ENCODE results near the gene PRPSAP2. TPM values are rescaled to one million over a fixed set of nuclear protein-coding genes. Genes with fewer than 3 reads are reported as not detected.

PRPSAP2 gene
- total RNA-seq, 1 donor from 2014 or later = 145 TPM

GRCh38 chr17:18948476-18949006 is 90.6 kb downstream of the PRPSAP2 start:
- Mint-ChIP-seq H3K27me3 (ENCODE audit: insufficient read depth, low read depth) (peaks cover 8% of the 10 kb centered on the region), H3K36me3 (no peaks in the 10 kb centered on the region), H3K27ac (no peak overlapping the region), H3K9me3 (no peaks in the 10 kb centered on the region), H3K4me3 (no peak overlapping the region), H3K4me1 (peaks cover 3% of the 10 kb centered on the region)
- Histone ChIP-seq H3K4me3 (no peak overlapping the region), H3F3A (ENCODE audit: low read depth) (no peaks in the 10 kb centered on the region), H3K27me3 (no peaks in the 10 kb centered on the region), H3K4me2 (no peak overlapping the region), H3K36me3 (no peaks in the 10 kb centered on the region), H2AFZ (replicated peaks) (no peak overlapping the region), H3K4me1 (peaks cover 11% of the 10 kb centered on the region), H4K20me1 (ENCODE audit: low read depth) (no peaks in the 10 kb centered on the region), H3K9ac (no peak overlapping the region), H3K27ac (no peak overlapping the region), H3K9me3 (ENCODE audit: low read depth) (no peaks in the 10 kb centered on the region), H3K79me2 (ENCODE audit: low read depth) (no peaks in the 10 kb centered on the region)
- TF ChIP-seq EZH2phosphoT487 (IDR thresholded peaks at IDR 0.05) = no peak
- TF ChIP-seq EZH2 (IDR thresholded peaks at IDR 0.05) = no peak
- no peak for TF ChIP-seq CTCF (IDR thresholded peaks at IDR 0.05)
- DNase-seq (ENCODE audit: low spot score) = no peak

GRCh38 chr17:18949566-18949965 is 91.6 kb downstream of the PRPSAP2 start:
- Histone ChIP-seq H3K36me3 (no peaks in the 10 kb centered on the region), H3K4me2 (no peak overlapping the region), H3K27me3 (no peaks in the 10 kb centered on the region), H3K27ac (no peak overlapping the region), H2AFZ (replicated peaks) (no peak overlapping the region), H3K4me3 (no peak overlapping the region), H3K79me2 (ENCODE audit: low read depth) (no peaks in the 10 kb centered on the region), H3K9ac (no peak overlapping the region), H3F3A (ENCODE audit: low read depth) (no peaks in the 10 kb centered on the region), H3K4me1 (peaks cover 11% of the 10 kb centered on the region), H4K20me1 (ENCODE audit: low read depth) (no peaks in the 10 kb centered on the region), H3K9me3 (ENCODE audit: low read depth) (no peaks in the 10 kb centered on the region)
- Mint-ChIP-seq H3K36me3 (no peaks in the 10 kb centered on the region), H3K4me1 (peaks cover 3% of the 10 kb centered on the region), H3K9me3 (no peaks in the 10 kb centered on the region), H3K27me3 (ENCODE audit: insufficient read depth, low read depth) (peaks cover 8% of the 10 kb centered on the region), H3K27ac (peak overlapping the region; percentile 27), H3K4me3 (no peak overlapping the region)
- TF ChIP-seq EZH2 (IDR thresholded peaks at IDR 0.05) = no peak
- no peak for TF ChIP-seq CTCF (IDR thresholded peaks at IDR 0.05)
- TF ChIP-seq EZH2phosphoT487 (IDR thresholded peaks at IDR 0.05) = no peak
- DNase-seq (ENCODE audit: low spot score) = no peak

- DNase-seq (ENCODE audit: low spot score) = no peak
- peak overlapping the region; percentile 72 for H2AFZ ChIP-seq (replicated peaks)
These were observed 92.4 kb downstream of the PRPSAP2 start for GRCh38 chr17:18950346-18950745.

More at GRCh38 chr17:18950346-18950745, 92.4 kb downstream of the PRPSAP2 start:
- Histone ChIP-seq H3K27ac (no peak overlapping the region), H4K20me1 (ENCODE audit: low read depth) (no peaks in the 10 kb centered on the region), H3K4me3 (no peak overlapping the region), H3K9me3 (ENCODE audit: low read depth) (no peaks in the 10 kb centered on the region), H3K9ac (no peak overlapping the region), H3K79me2 (ENCODE audit: low read depth) (no peaks in the 10 kb centered on the region), H3F3A (ENCODE audit: low read depth) (no peaks in the 10 kb centered on the region), H3K27me3 (no peaks in the 10 kb centered on the region), H3K4me1 (peaks cover 11% of the 10 kb centered on the region), H3K36me3 (no peaks in the 10 kb centered on the region), H3K4me2 (no peak overlapping the region)
- Mint-ChIP-seq H3K27me3 (ENCODE audit: insufficient read depth, low read depth) (peaks cover 6% of the 10 kb centered on the region), H3K4me3 (no peak overlapping the region), H3K4me1 (peaks cover 3% of the 10 kb centered on the region), H3K36me3 (no peaks in the 10 kb centered on the region), H3K9me3 (no peaks in the 10 kb centered on the region), H3K27ac (no peak overlapping the region)
- TF ChIP-seq EZH2 (IDR thresholded peaks at IDR 0.05) (no peak), CTCF (IDR thresholded peaks at IDR 0.05) (no peak), EZH2phosphoT487 (IDR thresholded peaks at IDR 0.05) (no peak)

Data from neural progenitor cell (in vitro differentiated cells).